Lower lobe of right lung (tissue), 2 donors: ENCODE data around the gene NFATC3. TPM values are rescaled to one million over a fixed set of nuclear protein-coding genes. Genes with fewer than 3 reads are reported as not detected.

ENCODE experiments used
- ATAC-seq, 2 donors: fragments of 200-7000 bp; cut with Tn5 transposase; one replicate each; pipeline ENCODE4 v1.9.1; 2020 to 2022; ENCODE audit warnings: mild to moderate bottlenecking in 2 of 2, moderate library complexity in 2 of 2
- DNase-seq: peaks from one replicate; pipeline ENCODE4 v3.0.0-alpha.2; 2020
- H3K27ac ChIP-seq: fragments of 200-600 bp; one replicate; pipeline ENCODE4 v1.8.0; 2022
- H3K27me3 ChIP-seq: fragments of 200-600 bp; one replicate; pipeline ENCODE4 v1.8.0; 2022; ENCODE audit warnings: low read depth
- H3K36me3 ChIP-seq: fragments of 200-600 bp; one replicate; pipeline ENCODE4 v1.8.0; 2022; ENCODE audit warnings: mild to moderate bottlenecking
- H3K4me1 ChIP-seq: fragments of 200-600 bp; one replicate; pipeline ENCODE4 v1.8.0; 2022
- H3K4me3 ChIP-seq: fragments of 200-600 bp; one replicate; pipeline ENCODE4 v1.8.0; 2022; ENCODE audit warnings: mild to moderate bottlenecking
- H3K9me3 ChIP-seq: fragments of 200-600 bp; one replicate; pipeline ENCODE4 v1.8.0; 2022
- intact Hi-C: fragments of 100-400 bp; cut with DNase I; formaldehyde crosslinking; loops from one replicate; pipeline ENCODE4 v1.11.0; 2022
- total RNA-seq: library from RNA; stranded (reverse); fragmentation: NEBNext Ultra II Directional; extraction: Animal tissue kit (Norgen Biotek cat#: 25700); gene quantifications from one replicate; pipeline ENCODE4 v1.2.1, GENCODE V29; 2021
- TF ChIP-seq, protein P1 (sequence below): fragments of 200-600 bp; IDR thresholded peaks from one replicate; pipeline ENCODE4 v1.8.0; 2022; ENCODE audit warnings: antibody characterized with exemption, mild to moderate bottlenecking
- donor health status: DM: no; HTN: yes; CAD: no; lungs with severe emphysema.

NFATC3 gene
- total RNA-seq, 1 donor from 2014 or later = 61.6 TPM

DNA sequence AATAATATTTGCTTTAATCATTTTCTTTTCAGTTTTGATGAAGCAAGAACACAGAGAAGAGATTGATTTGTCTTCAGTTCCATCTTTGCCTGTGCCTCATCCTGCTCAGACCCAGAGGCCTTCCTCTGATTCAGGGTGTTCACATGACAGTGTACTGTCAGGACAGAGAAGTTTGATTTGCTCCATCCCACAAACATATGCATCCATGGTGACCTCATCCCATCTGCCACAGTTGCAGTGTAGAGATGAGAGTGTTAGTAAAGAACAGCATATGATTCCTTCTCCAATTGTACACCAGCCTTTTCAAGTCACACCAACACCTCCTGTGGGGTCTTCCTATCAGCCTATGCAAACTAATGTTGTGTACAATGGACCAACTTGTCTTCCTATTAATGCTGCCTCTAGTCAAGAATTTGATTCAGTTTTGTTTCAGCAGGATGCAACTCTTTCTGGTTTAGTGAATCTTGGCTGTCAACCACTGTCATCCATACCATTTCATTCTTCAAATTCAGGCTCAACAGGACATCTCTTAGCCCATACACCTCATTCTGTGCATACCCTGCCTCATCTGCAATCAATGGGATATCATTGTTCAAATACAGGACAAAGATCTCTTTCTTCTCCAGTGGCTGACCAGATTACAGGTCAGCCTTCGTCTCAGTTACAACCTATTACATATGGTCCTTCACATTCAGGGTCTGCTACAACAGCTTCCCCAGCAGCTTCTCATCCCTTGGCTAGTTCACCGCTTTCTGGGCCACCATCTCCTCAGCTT is 105.8 kb downstream of the NFATC3 start:
- intact Hi-C loops = no loop called here
- DNase-seq = no peak
- no peaks in the 10 kb centered on the region for H3K4me1 ChIP-seq
- ATAC-seq = no peak
- H3K36me3 ChIP-seq = peaks cover 78% of the 10 kb centered on the region
- H3K4me3 ChIP-seq = no peak overlapping the region
- H3K27ac ChIP-seq = no peak overlapping the region
- H3K27me3 ChIP-seq = no peaks in the 10 kb centered on the region
- TF ChIP-seq, protein P1, sequence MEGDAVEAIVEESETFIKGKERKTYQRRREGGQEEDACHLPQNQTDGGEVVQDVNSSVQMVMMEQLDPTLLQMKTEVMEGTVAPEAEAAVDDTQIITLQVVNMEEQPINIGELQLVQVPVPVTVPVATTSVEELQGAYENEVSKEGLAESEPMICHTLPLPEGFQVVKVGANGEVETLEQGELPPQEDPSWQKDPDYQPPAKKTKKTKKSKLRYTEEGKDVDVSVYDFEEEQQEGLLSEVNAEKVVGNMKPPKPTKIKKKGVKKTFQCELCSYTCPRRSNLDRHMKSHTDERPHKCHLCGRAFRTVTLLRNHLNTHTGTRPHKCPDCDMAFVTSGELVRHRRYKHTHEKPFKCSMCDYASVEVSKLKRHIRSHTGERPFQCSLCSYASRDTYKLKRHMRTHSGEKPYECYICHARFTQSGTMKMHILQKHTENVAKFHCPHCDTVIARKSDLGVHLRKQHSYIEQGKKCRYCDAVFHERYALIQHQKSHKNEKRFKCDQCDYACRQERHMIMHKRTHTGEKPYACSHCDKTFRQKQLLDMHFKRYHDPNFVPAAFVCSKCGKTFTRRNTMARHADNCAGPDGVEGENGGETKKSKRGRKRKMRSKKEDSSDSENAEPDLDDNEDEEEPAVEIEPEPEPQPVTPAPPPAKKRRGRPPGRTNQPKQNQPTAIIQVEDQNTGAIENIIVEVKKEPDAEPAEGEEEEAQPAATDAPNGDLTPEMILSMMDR = no peak
- no peaks in the 10 kb centered on the region for H3K9me3 ChIP-seq

DNA sequence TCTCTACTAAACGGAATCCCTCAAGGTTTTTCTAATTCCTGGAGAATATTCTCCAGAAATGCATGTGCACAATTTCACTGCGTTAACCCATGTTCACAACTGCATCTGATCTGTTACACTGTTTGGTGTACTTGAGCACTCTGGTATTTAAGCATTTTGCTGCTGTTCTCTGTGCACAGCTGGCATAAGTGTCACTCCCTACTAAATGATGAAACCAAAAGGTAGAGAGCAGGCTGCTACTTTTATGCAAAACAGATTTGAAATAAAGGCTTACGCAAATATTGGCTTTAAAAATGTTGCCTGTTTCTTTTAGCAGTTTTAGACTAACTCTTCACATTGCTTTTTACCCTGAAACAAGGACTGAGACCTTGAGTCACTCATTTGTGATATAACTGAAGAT is 109.1 kb downstream of the NFATC3 start:
- intact Hi-C loops = no loop called here
- peaks cover 52% of the 10 kb centered on the region for H3K36me3 ChIP-seq
- H3K27ac ChIP-seq = no peak overlapping the region
- H3K27me3 ChIP-seq = no peaks in the 10 kb centered on the region
- no peaks in the 10 kb centered on the region for H3K9me3 ChIP-seq
- no peak for DNase-seq
- H3K4me1 ChIP-seq = no peaks in the 10 kb centered on the region
- TF ChIP-seq, protein P1 = no peak
- no peak for ATAC-seq
- H3K4me3 ChIP-seq = no peak overlapping the region

DNA sequence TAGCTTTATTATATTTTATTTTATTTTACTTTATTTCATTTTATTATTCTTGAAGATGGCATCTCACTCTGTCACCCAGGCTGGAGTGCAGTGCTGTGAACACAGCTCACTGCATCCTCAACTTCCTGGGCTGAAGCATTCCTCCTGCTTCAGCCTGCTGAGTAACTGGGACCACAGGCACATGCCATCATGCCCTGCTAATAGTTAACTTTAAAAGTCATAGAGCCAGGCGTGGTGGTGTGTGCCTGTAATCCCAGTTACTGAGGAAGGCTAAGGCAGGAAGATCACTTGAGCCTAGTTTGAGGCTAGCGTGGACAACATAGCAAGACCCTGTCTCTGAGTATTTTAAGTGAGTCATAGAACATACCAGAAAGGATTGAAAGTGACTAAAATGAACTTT is 112.1 kb downstream of the NFATC3 start:
- Histone ChIP-seq H3K4me3 (no peak overlapping the region), H3K4me1 (peaks cover 3% of the 10 kb centered on the region), H3K27ac (no peak overlapping the region), H3K9me3 (no peaks in the 10 kb centered on the region), H3K36me3 (peaks cover 30% of the 10 kb centered on the region), H3K27me3 (no peaks in the 10 kb centered on the region)
- TF ChIP-seq, protein P1 = no peak
- ATAC-seq (no peak), DNase-seq (no peak)
- intact Hi-C loops = no loop called here

DNA sequence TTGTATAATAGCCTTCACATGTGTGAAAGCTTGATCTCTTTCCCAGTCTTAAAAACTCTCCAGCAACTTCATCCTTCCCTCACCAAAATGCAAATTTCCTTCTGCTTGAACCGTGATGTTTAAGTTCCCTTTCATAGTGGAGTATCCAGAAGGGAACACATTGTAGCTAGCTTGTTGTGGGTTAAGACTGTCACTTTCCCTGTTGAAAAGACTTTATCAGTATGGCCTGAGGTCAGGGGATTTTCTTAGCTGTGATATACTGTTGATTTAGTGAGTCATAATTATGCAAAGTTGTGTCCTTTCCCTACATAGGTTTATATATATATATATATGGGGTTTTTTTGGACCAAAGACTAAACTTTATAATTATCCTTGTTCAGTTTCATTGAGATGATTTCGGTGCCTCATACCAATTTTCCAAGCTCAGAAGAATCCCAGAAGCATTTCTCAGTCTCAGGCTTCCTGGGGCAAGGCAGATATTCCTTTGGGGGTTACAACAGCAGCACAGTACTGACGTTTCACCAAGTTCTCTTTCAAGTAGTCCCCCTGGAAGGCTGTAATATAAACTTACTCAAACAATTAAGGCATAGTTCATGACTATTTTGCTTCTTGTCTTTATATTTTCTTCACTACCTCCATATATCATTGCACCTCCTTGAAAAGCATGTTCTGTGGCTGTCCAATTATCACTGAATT is 115.1 kb downstream of the NFATC3 start:
- Histone ChIP-seq H3K4me1 (peaks cover 3% of the 10 kb centered on the region), H3K9me3 (no peaks in the 10 kb centered on the region), H3K27me3 (no peaks in the 10 kb centered on the region), H3K36me3 (peaks cover 21% of the 10 kb centered on the region), H3K4me3 (no peak overlapping the region), H3K27ac (no peak overlapping the region)
- no peak for DNase-seq
- ATAC-seq = peak in 1 of 2 donors; percentile 42
- intact Hi-C loops = no loop called here
- TF ChIP-seq, protein P1 = no peak

DNA sequence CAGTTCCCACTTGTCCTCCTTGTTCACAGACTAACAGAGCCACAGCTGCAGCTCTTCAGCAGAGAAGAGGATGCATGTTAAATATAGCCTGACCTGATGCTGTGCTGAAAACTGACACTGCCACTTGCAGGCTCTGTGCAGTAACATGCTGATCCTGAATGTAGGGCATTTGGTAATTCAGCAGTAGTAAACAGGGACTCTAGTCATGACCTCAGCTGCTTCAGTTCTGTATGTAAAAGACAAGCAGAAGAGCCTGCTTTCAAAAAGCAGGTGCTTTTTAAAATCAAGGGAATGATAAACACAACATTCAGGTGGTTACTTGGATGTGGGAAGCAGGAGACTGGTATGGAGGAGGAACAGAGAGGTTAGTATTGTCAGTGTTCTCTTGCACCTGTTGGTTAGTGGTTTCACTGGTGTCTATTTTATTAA is 116.9 kb downstream of the NFATC3 start:
- Histone ChIP-seq H3K9me3 (no peaks in the 10 kb centered on the region), H3K27ac (no peak overlapping the region), H3K4me3 (no peak overlapping the region), H3K27me3 (no peaks in the 10 kb centered on the region), H3K4me1 (peaks cover 3% of the 10 kb centered on the region), H3K36me3 (peaks cover 19% of the 10 kb centered on the region)
- ATAC-seq (no peak), DNase-seq (no peak)
- TF ChIP-seq, protein P1 = no peak
- intact Hi-C loops = no loop called here
